HG03108 (cell line): ENCODE data around the gene SMCO1.
"Not testable (repeated sequence)": the region's sequence is repeated elsewhere in the genome, so short reads cannot be mapped to it uniquely, and the experiment has no call there.

Experiments
- ATAC-seq: cut with Tn5 transposase; IDR thresholded peaks from one replicate; pipeline ENCODE4 v1.9.1; 2021; ENCODE audit warnings: moderate library complexity; ENCODE audit not compliant: unreplicated experiment

Gene SMCO1

DNA sequence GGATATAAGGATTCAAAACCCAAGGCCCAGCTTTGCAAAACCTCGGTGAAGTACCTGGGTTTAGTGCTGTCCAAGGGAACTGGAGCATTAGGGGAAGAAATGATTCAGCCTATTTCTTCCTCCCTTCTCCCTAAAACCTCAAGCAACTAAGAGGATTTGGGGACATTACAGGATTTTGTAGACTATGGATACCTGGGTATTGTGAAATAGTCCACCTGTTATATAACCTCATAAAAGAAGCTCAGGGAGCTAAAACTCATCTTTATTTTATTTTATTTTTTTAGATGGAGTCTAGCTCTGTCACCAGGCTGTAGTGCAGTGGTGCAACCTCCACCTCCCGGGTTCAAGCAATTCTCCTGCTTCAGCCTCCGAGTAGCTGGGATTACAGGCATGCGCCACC lies 8.7 kb upstream of the SMCO1 start:
- ATAC-seq, result no peak

GRCh38 chr3:196521291-196521690 lies 6.1 kb upstream of the SMCO1 start:
- not testable (repeated sequence) for ATAC-seq

- ATAC-seq, result no peak
Measured at GRCh38 chr3:196519718-196520082, 4.6 kb upstream of the SMCO1 start.

DNA sequence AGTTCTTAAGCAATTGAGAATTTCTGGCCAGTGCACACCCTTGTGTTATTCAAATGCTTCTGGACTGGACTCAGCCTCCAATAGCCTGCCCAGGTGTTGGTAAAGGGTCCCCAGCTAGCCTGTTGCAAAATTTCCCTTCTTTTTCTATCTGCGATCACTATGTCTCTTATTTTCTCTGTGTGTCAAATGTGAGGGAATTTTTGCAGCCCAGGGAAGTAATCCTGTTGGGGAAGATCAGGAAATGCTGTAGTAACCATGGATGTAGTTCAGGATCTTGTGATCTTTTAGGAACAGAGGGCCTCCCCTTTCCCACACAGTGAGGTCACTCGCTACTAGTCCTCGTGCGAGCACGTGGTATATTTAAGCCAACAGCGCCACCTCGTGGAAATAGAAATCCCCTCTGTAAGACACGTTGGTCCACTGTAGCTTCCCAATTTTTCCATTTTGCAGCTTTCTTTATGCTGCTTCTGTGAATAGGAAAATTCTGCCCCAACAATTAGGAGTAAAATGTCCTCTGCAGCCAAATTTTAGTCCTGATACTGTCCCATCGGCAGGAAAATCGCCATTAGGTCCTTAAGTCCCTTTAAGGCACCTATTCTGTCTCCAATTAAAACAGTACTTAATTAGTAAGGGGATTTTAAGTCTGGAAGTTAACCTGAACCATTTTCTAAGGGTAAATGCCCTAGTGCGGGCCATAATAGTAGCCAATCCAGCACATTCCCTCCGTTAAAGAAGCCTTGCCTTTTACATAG lies 4.0 kb upstream of the SMCO1 start:
- ATAC-seq, result no peak

- ATAC-seq, result no peak
Measured at GRCh38 chr3:196517919-196518318, 2.8 kb upstream of the SMCO1 start.

DNA sequence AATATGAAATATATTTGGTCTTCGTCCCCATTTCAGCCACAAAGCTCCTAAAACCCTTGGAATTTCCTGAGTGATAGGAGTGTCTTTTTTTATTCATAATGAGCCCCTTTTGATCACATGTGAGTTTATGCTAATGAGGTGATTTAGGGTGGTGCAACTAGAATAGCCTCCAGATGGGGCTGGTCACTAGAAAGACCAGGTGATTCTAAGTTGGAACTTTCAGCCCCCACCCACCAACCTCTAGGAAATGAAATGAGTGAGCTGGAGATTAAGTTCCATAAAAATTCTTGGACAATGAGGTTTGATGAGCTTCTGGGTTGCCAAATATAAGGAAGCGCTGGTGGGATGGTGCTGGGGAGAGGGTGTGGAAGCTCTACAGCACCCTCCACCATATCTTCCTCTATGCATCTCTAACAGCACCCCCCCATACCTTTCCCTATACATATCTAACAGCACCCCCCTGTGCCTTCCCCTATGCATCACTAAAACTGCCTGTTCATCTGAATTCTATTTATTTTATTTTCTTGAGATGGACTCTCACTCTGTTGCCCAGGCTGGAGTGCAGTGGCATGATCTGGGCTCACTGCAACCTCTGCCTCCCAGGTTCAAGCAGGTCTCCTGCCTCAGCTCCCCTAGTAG lies 2.1 kb upstream of the SMCO1 start:
- no peak for ATAC-seq

- no peak for ATAC-seq
Measured at GRCh38 chr3:196514350-196514716, 813 bp downstream of the SMCO1 start.

DNA sequence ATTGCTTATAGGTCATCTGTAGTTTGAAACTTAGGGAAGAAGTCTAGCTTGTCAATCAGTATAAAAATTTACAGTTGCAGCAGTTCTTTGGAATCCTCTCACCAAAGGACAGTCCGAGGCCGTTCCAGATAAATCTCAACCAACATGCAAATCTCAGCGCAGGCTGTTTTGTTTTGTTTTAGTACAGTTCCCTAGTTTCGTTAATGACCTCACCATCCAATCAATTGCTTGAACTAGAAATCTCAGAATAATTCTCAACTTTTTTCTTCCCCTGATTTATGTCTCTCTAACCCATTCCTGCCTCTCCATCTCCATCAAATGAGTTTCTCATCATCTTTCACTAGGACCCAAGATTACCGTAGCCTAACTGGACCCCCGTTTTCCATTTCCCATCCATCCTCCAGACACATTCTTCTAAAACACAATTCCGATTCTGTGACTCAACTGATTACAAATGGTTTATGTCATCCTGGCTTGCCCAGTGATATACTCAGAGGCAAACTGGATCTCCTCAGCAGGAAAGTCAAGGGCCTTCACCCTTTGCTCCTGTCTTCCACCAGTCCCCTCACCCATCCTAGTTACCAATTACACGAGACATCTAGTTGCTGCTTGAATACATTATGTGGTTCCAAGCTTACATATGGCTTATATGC lies 1.3 kb downstream of the SMCO1 start:
- no peak for ATAC-seq

- ATAC-seq, result not testable (repeated sequence)
Measured at GRCh38 chr3:196511646-196512425, 3.3 kb downstream of the SMCO1 start.

DNA sequence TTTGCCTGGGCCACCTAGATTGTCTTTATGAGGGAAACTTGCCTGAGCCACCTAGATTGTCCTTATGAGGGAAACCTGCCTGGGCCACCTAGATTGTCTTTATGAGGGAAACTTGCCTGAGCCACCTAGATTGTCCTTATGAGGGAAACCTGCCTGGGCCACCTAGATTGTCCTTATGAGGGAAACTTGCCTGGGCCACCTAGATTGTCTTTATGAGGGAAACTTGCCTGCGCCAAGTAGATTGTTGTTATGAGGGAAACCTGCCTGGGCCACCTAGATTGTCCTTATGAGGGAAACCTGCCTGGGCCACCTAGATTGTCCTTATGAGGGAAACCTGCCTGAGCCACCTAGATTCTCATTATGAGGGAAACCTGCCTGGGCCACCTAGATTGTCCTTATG lies 4.0 kb downstream of the SMCO1 start:
- not testable (repeated sequence) for ATAC-seq

DNA sequence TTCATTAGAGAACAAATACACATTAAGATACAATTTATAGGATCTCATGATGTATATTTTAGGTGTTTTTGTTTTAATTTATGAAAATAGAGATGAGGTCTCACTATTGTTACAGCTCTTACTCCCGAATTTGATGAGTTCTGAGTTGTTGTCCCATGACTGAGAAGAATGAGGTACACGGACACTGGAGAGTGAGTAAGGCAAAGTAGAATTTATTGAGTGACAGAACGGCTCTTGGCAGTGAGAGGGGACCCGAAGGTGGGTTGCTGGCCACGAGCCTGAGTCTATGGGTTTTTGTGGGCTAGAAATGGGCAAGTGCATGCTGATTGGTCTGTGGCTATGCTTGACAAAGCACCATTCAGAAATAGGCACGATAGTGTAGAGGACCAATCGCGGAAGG lies 8.5 kb downstream of the SMCO1 start:
- no peak for ATAC-seq

DNA sequence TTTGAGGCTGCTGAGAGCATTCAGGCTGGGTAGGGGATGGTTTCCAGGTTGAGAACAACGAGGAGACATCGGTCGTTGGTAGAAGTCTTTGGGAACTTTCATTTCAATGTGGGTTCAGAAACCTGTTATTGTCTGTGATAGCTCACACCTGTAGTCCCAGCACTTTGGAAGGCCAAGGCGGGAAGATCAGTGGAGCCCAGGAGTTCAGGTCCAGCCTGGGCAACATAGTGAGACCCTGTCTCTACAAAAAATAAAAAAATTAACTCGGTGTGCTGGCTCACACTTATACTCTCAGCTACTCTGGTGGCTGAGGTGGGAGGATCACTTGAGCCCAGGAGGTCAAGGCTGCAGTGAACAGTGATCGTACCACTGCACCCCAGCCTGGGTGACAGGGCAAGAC lies 10.6 kb downstream of the SMCO1 start:
- ATAC-seq, result no peak

- ATAC-seq, result not testable (repeated sequence)
Measured at GRCh38 chr3:196504077-196504398, 11.1 kb downstream of the SMCO1 start.

DNA sequence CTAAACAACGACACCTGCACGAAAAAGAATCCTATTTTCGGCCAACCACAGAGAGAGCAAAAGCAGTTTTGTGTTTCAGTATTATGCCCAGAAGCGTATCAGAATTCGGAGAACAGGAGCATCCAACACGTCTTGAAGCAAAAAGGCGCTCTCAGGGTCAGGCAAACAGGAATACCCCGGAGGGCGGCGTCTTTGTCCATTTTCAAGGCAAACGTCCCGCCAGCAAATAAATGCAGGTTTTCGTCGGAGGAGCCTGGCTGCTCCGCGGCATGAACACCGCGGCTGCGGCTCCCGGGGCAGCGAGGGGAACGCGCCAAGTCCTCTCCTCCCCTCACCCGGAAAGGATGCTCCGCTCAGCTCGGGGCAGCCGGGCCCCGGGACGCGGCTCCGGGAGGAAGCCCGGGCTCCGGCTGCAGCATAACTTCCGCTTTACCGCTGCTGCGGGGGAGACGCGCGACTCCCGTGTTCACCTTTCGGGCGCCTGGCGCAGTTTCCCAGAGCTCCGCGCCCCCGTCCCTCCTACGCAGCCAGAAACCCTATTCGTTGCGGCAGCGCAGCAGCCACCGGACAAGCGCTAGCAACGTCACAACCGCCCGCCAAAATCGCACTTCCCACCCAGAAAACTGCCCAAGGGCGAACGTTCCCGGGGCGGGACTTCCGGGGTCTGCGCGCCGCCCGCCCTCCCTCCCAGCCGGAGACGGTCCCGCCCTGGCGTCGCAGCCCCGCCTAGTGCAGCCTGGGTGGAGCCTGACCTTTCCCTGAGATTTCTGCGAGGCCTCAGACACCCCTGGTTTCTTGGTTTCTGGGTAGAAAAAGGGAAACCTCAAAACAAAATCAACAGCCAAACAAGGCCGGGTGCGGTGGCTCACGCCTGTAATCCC lies 11.7 kb downstream of the SMCO1 start, which contains the start of gene RNF168:
RNF168 (minus strand) TSS at position 573 of the 881 bp plus-strand sequence. CDS start 595 bp downstream, outside the sequence.
- peak; percentile 83 for ATAC-seq

- peak; percentile 1 for ATAC-seq
Measured at GRCh38 chr3:196502775-196503195, 12.4 kb downstream of the SMCO1 start.

GRCh38 chr3:196501316-196502044 lies 13.7 kb downstream of the SMCO1 start:
- no peak for ATAC-seq

- no peak for ATAC-seq
Measured at GRCh38 chr3:196499807-196500524, 15.2 kb downstream of the SMCO1 start.

GRCh38 chr3:196499061-196499460 lies 16.1 kb downstream of the SMCO1 start:
- ATAC-seq, result no peak

GRCh38 chr3:196498297-196498696 lies 16.8 kb downstream of the SMCO1 start:
- no peak for ATAC-seq
